H1 (cell line): ENCODE measurements around the gene OLFM1.

Source experiments
- ATF2 ChIP-seq: IDR thresholded peaks from 2 replicates; pipeline ENCODE4 v1.6.1; 2012; ENCODE audit warnings: low read length, inconsistent platforms
- BRCA1 ChIP-seq: IDR thresholded peaks from 2 replicates; pipeline ENCODE4 v1.6.1; 2012; ENCODE audit warnings: low read depth, low read length, improper control_type of control experiment
- CTCF ChIP-seq, 3 experiments: IDR thresholded peaks; 1 replicate in 2 of 3; 2 replicates in 1 of 3; pipeline versions ENCODE4 v1.5.1 to v1.6.1; 2011; ENCODE audit warnings: low read length in 3 of 3, mild to moderate bottlenecking in 3 of 3, inconsistent platforms in 2 of 3, low read depth in 1 of 3, moderate library complexity in 1 of 3; ENCODE audit not compliant: insufficient read depth in 1 of 3; ENCODE audit errors: control extremely low read depth in 1 of 3
- EP300 ChIP-seq, 2 experiments: IDR thresholded peaks; 1 replicate in 1 of 2; 2 replicates in 1 of 2; pipeline ENCODE4 v1.6.1; 2011 to 2012; ENCODE audit warnings: low read depth in 2 of 2, low read length in 2 of 2, mild to moderate bottlenecking in 2 of 2, borderline replicate concordance in 1 of 2, inconsistent platforms in 1 of 2, moderate library complexity in 1 of 2
- JUN ChIP-seq: IDR thresholded peaks from 2 replicates; pipeline ENCODE4 v1.6.1; 2011; ENCODE audit warnings: low read depth, mild to moderate bottlenecking, improper control_type of control experiment, low read length
- POLR2A ChIP-seq, 2 experiments: IDR thresholded peaks; 1 replicate in 1 of 2; 2 replicates in 1 of 2; pipeline ENCODE4 v1.6.1; 2011; ENCODE audit warnings: low read depth in 2 of 2, low read length in 2 of 2, mild to moderate bottlenecking in 2 of 2; ENCODE audit errors: control extremely low read depth in 1 of 2
- POLR2AphosphoS5 ChIP-seq: IDR thresholded peaks from 2 replicates; pipeline ENCODE4 v1.6.1; 2011; ENCODE audit warnings: low read depth, low read length
- RAD21 ChIP-seq, 2 experiments: IDR thresholded peaks in 1 of 2; conservative IDR thresholded peaks in 1 of 2; 2 replicates each; pipeline ENCODE4 v1.6.1; 2011; ENCODE audit warnings: low read depth in 2 of 2, low read length in 2 of 2, improper control_type of control experiment in 1 of 2, inconsistent platforms in 1 of 2, mild to moderate bottlenecking in 1 of 2, moderate library complexity in 1 of 2

- TF ChIP-seq JUN: no peak
- no peak for TF ChIP-seq ATF2
- no peak for TF ChIP-seq CTCF (IDR thresholded peaks at IDR 0.05; ENCODE audit: control extremely low read depth in 1 of 3, insufficient read depth in 1 of 3, low read depth in 1 of 3, low read length in 3 of 3)
- TF ChIP-seq POLR2A (IDR thresholded peaks at IDR 0.05; ENCODE audit: control extremely low read depth in 1 of 2, low read depth in 2 of 2, low read length in 2 of 2): no peak
- no peak for TF ChIP-seq POLR2AphosphoS5
- no peak for TF ChIP-seq RAD21 (IDR thresholded peaks at IDR 0.05 in 1 of 2, conservative IDR thresholded peaks at IDR 0.05 in 1 of 2; ENCODE audit: low read depth in 2 of 2, low read length in 2 of 2)
- TF ChIP-seq BRCA1: no peak
- no peak for TF ChIP-seq EP300 (IDR thresholded peaks at IDR 0.05; ENCODE audit: borderline replicate concordance in 1 of 2, low read depth in 2 of 2, low read length in 2 of 2)
These were observed 21.2 kb upstream of the OLFM1 start for GRCh38 chr9:135066291-135066690.
